ENCODE measurements around the gene TSSC4.

DNA sequence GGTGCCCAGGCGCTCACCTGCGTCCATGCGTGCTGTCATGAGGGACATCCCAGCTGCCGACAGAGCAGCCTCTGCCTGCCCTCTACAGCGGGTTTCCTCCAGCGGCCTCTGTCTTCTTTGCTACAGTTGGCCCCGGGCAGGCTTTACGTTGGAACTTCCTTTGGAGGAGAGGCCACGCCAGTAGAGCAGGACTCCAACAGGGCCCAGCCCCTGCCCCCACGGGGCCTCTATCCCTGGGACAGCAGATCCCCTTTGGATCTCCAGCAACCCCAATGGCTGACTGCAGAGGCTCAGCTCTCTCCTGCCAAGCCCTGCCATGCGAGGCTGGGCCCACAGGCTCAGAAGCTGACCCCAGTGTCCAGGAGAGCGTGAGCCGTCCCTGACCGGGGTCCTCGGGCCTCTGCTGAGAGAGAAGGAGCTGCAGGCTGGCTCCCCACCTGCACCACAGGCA lies 31.6 kb downstream of the TSSC4 start:
- TF ChIP-seq CTCF (IDR thresholded peaks at IDR 0.05; ENCODE audit: insufficient read depth, low read depth, low read length): no peak
- no peak for TF ChIP-seq EZH2 (IDR thresholded peaks at IDR 0.05; ENCODE audit: insufficient read depth, low read length)
